DND-41 (cell line): ENCODE measurements around the gene PARVA.

ENCODE experiments used
- EZH2 ChIP-seq: IDR thresholded peaks from 3 replicates; pipeline ENCODE4 v1.6.1; 2012; ENCODE audit warnings: borderline replicate concordance, low read depth, mild to moderate bottlenecking, moderate library complexity, low read length, inconsistent platforms; ENCODE audit not compliant: severe bottlenecking
- TF ChIP-seq, protein P1 (sequence below): IDR thresholded peaks from 2 replicates; pipeline ENCODE4 v1.5.1; 2012; ENCODE audit warnings: borderline replicate concordance, low read length, moderate library complexity, mild to moderate bottlenecking; ENCODE audit not compliant: poor library complexity, severe bottlenecking; ENCODE audit errors: extremely low read depth

DNA sequence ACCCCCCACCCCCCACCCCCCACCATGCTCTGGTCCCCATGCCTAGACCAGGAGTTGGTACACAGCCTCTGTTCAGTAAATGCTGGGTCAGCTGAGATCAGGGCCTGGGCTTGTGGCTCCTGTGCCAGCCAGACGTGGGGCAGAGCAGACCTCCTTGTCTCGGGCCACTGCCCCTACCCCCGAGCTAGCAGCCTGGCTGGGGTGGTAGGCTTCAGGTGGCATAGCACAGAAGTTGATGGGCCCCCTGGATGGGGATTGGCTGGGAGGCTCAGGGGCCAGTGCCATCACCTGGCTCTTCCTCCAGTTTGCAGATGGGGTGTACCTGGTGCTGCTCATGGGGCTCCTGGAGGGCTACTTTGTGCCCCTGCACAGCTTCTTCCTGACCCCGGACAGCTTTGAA lies 139.9 kb downstream of the PARVA start:
- TF ChIP-seq, protein P1, sequence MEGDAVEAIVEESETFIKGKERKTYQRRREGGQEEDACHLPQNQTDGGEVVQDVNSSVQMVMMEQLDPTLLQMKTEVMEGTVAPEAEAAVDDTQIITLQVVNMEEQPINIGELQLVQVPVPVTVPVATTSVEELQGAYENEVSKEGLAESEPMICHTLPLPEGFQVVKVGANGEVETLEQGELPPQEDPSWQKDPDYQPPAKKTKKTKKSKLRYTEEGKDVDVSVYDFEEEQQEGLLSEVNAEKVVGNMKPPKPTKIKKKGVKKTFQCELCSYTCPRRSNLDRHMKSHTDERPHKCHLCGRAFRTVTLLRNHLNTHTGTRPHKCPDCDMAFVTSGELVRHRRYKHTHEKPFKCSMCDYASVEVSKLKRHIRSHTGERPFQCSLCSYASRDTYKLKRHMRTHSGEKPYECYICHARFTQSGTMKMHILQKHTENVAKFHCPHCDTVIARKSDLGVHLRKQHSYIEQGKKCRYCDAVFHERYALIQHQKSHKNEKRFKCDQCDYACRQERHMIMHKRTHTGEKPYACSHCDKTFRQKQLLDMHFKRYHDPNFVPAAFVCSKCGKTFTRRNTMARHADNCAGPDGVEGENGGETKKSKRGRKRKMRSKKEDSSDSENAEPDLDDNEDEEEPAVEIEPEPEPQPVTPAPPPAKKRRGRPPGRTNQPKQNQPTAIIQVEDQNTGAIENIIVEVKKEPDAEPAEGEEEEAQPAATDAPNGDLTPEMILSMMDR: no peak
- no peak for TF ChIP-seq EZH2
